HG03432 (cell line): ENCODE data around the gene UBN1.
"Not testable (repeated sequence)": the region's sequence is repeated elsewhere in the genome, so short reads cannot be mapped to it uniquely, and the experiment has no call there.

Source experiments
- ATAC-seq: cut with Tn5 transposase; IDR thresholded peaks from one replicate; pipeline ENCODE4 v1.9.1; 2021; ENCODE audit warnings: mild to moderate bottlenecking, moderate library complexity; ENCODE audit not compliant: unreplicated experiment

UBN1 gene

DNA sequence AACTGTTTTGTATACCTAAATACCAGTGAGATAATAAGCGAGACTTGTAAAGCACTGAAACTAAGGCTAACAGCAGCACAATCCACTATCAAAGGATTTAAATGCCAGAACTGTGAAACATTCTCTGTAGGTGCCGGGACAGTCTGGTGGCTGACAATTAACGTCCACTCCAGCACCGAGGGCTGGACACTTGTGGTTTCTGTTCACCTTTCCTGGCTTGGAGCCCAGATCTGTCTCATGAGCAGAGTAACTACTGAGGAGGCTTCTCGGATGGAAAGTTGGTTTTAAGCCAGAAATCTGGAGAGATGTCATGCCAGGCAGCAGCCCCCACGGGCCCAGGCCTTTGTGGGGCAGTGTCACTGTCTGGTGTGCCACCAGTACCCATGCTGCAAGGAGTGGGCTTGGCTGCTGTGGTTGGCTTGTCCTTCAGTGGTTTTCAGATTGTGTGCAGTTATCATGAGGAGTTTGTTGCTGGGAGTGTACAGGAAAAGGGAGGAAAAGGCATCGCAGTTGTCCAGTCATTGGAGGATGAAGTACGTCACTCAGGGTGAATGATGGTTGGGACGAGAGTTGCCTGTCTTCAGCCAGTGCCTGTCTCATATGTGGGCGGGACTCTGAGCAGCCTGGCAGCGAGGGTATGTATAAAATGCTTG lies 35.5 kb downstream of the UBN1 start:
- ATAC-seq, result no peak

DNA sequence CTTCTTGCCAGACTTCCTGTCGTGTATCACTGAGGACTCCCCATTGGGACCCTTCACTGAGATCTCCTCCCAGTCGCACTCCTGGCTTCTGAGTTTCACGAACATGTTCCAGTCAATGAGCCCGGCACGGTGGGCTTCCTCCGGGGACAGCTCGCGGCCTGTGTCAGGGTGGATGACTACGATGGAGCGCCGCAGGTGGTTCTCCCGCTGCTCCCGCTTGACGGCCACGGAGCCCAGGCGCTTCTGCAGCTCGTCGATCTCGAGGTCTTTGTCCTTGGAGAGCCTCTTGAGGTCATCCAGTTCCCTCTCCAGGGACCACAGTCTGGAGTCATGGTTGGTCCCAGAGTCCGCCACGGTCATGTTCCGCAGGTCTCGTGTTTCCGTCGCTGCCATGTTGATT lies 36.2 kb downstream of the UBN1 start:
- ATAC-seq, result no peak

DNA sequence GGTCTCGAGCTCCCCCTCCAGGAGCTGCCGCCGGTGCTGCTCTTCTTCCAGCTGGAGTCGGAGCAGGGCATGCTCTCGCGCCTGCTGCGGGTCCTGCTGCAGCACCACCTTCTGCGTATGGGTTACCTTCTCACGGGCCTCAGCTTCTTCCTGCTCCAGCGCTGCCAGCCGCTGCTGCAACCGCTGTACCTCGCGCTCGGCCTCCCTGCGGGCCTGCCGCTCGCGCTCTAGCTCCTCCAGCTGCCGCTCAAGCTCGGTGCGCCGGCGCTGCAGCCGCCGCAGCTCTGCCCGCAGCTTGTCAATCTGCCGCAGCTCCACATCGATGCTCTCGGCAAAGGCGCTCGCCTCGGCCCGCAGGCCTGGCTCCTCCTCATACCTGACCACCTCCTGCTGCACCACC lies 36.9 kb downstream of the UBN1 start:
- ATAC-seq, result no peak

DNA sequence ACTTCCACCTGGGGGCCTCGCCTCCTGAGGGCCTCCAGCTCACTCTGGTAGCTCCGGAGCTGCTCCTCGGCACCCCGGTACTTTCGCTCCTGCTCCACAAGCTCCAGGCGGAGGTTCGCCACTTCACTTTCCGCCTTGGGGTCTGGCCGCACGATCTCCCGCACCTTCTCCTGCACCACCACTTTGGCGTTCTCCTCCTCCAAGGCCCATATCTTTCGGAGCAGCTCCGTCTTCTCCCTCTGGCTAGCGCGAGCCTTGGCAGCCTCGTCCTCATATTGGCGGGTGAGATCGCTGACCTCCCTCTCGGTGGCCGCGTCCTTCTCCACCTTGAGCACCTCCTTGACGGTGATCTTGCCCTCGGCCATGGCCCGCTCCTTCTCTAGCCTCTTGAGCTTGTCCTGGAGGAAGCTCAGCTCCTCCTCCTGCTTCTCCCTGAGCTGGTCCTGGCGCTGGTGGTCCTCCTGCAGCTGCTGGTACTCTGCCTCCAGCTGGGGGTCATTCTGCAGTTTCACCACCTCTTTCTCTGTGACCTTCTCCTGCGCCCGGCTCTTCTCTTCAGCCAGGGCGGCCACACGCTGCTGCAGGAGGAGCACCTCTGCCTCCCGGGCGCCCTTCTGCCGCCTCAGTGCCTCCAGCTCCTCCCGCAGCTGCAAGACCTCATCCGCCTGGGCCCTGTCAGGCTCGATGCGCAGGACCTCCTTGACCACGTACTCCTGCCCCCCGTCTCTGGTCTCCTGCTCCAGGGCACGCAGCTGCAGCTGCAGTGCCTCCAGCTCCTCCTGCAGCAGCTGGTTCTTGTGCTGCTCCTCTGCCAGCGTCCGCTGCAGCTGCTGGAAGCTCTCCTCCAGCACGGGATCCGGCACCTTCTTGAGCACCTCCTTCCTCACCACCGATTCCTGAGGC lies 37.9 kb downstream of the UBN1 start:
- ATAC-seq, result no peak

DNA sequence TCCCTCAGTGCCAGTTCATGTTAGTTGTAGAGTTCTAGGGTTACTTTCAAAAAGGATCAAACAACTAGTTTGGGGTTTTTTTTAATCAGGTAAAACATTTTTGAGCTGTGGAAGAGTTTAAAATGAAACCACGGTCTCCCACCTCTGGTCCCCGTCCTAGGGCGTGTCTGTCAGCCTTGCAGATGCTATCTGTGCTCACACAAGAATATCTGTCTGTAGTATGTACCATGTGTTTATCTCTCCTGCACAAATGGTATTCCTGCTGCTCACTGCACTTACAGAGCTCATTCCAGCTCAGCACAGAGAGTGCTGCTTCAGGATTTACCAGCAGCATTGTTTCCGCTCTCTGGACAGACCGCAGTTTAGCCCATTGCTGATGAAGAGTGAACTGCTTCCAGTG lies 38.9 kb downstream of the UBN1 start:
- no peak for ATAC-seq

DNA sequence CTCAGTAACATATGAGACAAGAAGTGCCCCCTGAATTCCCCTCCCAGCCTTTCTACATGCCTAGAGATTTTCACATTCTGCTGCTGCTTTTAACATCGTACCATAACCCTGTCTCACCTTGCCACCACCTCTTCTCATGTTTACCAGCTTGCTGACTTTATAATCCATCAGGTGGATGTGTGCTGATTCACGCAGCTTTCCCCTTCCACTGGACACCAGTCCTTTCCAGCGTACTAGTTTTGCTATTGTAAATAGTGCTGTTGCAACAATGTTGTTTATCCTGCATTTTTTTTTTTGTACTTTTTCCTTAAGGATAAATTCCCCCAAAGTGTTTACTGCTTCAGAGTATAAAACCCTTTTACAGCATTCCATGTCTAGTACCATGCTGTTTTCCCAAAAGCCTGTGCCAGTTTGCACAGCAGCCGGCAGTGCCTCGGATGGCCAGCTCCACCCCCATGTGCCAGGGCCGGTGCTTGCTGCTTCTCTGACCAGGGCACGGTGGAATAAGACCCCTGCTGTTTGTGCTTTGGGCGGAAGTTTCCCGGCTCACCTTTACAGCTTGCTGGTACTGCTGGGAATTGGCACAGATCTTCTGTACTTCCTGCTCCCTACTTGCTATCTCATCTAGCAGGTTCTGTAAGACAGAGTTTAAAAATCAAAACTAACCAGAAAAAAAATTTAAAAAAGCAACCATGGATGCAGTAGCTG lies 41.3 kb downstream of the UBN1 start:
- ATAC-seq, result no peak

DNA sequence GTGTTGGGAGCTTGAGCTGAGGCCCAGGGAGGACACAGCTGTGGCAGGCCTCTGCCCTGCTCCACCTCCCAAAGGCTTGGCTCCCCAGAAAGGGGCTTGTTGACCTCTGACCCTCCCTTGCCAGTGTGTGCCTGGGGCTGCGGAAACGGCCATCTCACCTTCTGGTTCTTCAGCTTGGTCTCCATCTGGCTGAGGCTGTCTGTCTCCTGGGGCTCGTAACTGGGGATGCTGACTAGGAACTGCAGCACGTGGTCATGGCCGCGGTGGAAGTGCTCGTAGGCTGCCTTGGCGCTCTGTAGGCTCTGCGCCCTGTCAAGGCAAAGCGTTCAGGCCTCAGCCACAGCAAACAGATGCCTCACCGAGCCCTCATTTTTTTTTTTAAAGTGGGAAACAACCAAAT lies 42.7 kb downstream of the UBN1 start:
- ATAC-seq, result no peak

DNA sequence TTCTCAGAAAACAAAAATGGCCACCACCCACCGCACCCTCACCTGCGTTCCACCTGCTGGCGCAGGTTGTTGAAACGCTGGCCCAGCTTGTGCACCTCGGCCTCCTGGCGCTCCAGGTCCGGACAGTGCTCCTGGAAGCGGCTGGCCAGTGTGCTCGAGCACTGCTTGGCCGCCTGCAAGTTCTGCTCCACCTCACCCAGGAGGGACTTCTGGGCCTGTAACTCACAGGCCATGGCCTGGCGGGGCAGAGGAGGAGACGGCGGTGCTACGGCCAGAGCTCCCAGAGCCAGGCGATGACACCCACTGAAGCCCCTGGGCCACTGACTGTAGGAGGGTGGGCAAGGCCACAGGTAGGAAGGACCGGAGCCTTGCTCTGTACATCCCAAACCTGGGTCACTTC lies 43.4 kb downstream of the UBN1 start:
- no peak for ATAC-seq

DNA sequence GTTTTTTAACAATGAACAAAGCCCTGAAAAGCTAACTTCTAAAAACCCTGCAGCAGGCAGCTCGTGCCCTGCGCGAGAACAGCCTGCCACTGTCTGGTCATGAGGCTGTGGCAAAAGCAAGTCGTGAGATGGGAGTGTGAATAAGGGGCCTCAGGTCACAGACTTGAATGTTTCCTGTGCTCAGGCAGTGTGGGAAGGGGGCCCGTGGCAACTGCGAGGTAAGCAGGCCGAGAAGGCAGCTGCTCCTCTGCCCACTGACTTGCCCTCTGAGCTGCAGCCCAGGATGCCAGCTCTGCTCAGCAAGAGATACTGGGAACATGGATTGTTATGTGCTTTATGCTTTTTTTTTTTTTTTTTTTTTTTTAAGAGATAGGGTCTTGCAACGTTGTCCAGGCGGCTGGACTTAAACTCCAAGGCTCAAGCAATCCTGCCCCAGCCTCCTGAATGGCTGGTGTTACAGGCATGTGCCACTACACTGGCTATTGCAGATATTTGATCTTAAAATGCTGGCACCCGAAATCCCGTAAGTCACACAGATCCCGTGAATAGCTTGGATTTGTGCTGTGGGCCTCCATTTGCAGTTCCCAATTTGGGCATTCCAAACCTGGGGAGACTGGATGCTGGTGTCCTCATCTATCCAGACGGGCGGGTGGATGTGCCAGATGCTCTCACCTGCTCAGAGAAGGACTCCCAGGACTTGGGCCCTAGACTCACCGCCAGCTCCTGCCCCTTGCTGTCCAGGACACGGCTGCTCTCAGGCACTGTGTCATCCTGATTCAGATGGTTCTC lies 44.0 kb downstream of the UBN1 start:
- no peak for ATAC-seq

DNA sequence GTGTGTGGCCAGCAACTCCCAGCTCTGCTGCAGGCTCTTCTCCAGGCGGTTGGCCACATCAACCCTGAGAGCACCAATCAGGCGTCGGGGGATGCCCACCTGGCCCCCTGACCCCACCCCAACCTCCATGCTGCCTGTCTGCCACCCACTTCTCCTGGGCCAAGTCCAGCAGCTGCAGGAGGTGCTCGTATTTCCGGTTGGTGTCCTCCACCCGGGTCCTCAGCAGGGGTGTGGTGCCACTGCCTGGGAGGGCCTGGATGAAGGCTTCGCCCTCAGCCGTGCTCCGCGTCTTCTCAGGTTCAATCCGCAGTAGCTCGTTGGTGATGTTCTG lies 44.6 kb downstream of the UBN1 start:
- ATAC-seq, result no peak

DNA sequence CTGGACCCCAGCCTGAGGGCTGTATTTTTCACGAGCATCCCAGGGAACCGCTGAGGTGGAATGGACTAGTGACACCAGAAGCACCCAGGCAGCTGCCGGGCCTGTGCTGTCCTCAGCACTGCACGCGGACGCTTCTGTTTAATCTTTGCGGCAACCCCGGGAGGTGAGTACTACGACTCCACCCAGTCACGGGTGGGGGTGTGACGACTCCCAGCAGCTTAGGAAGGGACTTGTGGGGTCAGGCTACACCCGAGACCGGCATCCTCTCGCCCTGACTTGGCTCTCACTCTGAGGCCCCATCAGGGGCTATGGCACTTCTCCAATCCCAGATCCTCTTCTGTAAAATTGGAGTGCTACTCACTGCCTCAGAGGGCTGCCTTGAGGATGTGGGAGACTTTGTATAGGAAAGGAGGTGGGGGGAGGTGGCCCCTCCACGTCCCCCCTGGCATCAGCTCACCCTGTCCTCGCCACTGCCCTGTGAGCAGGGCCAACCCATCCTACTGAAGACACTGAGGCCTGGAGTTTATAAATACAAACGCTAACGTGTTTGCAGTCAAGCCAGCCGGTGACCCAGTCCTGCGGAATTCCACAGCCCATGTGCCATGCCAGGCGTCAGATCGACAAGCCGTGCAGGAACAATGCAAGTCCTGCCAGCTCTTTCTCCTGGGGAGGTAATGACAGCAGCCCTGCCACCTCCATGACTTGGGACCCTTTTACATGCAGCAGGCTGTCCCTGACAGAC lies 45.3 kb downstream of the UBN1 start:
- no peak for ATAC-seq

DNA sequence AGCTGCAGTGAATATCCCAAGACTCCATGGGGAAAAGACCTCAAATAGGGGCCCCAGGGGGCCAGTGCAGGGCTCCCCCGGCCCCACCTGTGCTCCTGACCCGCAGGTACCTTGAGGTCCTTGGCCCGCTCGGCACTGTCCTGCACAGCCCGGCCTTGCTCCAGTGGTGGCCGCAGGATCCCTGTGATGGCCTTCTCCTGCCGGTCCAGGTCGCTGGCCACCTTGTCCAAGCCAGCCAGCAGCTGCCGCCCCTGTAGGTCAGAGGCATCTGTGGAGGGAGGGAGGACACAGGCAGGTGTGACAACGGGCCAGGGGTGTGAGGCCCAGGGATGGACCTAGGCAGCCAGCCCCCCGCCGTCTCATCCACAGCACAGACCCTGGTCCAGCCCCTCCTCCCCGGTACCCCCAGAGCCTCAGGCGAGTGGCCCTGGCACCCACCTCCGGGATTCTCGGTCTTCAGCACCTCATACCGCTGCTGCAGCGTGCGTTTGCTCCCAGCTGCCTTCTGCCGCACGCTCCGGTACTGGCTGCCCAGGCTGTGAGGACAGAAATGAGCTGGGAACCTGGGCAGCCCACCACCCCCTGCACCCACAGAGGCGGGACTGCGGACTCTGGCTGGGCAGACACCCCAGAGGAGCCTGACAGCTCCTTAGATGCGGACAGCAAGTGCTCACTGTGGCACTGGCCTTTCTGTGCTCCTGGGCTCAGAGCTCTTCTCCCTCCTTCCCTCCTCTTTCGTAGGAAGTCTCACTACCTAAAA lies 46.0 kb downstream of the UBN1 start:
- no peak for ATAC-seq

DNA sequence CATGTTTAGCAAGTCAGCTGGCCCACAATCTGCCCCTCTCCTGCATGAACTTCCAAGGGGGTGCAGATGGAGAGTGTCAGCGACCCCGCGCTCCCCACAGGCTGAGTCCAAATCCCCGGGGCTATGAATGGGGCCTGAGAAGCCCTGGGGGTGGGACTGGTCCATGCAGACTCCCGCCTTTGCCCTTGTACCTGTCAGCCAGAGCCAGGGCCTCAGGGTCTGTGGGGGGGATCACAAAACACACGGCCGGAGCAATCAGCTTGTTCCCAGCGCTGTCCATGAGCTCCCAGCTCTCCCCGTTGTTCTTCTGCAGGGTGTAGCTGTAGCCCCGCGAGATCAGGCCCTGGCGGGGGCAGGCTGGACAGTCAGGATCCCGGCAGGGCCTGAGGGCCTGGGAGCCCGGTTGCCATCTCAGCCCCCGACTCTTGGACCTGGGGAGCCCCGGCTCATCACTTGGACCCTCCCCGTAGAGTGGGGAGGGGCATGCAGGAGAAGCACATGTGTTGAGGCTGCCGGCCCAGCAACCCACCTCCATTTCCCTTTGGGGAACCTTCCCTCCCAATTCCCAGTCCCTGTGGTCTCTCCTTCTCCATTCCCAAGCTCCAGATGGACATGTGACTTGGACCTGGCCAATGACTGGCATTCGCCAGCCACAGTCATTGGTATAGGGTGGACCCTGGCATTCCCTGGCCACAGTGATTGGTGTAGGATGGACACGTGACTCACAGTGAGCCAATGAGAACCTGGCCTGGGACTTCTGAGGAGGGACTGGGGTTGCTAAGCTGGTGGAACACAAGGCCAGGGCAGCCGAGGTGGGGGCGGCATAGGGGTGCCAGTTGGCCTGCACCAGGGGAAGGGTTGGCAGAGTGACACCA lies 47.2 kb downstream of the UBN1 start:
- no peak for ATAC-seq

DNA sequence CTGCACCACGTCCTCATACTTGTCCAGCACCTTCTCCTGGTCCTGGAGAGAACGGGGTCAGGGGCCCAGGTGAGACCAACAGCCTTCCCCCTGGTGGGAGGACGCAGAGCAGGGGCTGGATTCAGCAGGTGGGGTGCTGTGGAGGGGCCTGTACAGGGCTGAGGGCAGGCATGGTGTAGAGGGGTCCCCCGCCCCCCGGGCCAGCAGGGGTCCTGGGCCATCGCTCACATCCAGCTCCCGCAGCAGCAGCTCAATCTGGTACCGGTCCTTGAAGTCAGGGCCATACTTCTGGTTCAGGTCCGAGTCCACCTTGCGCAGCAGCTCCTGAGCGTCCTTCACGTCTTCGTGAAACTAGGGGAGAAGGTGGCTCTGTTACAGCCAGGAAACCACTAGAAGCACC lies 48.1 kb downstream of the UBN1 start:
- no peak for ATAC-seq

DNA sequence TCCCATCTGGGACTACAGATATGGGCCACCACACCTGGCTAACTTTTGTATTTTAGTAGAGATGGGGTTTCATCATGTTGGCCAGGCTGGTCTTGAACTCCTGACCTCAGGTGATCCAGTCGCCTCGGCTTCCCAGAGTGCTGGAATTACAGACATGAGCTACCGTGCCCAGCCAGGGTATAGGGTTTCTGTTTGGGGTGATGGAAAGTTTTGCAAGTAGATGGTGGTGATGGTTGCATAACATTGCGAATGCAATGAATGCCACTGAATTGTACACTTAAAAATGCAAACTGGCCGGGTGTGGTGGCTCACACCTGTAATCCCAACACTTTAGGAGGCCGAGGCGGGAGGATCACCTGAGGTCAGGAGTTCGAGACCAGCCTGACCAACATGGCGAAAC lies 49.5 kb downstream of the UBN1 start:
- ATAC-seq, result not testable (repeated sequence)

DNA sequence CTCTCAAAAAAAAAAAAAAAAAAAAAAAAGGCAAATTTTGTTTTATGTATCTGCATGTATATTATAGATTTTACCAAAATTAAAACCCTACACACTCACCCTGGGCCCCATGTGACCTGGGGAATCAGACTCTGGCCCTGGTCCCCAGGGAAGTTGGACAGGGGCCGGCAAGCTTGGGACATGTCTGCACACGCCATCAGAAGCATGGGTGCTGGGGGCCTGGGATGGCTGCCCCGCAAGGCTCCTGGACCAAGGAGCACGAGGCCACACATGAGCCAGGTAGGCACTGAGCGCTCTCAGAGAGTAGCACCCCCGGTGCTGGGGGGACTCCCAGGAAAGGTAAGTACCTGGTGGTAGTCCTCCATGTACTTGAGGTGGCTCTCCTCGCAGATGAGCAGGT lies 50.0 kb downstream of the UBN1 start:
- ATAC-seq, result no peak

DNA sequence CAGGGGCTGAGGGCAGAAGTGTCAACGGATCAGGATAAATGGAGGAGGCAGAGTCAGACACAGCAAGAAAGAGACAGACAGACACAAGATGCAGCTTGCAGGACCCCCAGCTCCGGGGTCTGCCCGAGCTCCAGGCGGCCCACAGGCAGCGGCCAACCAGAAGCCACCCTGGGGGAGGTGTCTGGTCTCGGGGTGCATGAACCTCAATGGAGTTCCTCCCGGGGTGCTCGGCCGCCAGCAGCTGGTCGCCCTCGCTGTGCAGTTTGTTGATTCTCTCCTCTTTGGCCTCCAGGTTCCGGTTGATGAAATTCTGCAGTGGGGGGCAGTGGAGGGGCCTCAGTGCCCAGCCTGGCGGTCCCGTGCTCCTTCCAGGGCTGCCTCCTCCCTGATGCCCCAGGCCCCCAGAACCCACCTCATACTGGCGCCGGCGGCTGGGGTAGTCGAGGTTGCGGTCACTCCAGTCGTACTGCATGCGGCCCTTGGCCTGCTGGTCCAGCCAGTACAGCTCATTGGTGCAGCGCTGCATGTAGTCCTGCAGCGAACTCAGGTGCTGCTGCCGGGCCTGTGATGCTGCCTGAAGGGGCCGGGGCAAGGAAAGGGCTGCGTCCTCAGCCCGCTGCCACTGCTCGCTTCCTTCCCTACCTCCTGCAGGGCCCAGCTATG lies 51.7 kb downstream of the UBN1 start:
- no peak for ATAC-seq

DNA sequence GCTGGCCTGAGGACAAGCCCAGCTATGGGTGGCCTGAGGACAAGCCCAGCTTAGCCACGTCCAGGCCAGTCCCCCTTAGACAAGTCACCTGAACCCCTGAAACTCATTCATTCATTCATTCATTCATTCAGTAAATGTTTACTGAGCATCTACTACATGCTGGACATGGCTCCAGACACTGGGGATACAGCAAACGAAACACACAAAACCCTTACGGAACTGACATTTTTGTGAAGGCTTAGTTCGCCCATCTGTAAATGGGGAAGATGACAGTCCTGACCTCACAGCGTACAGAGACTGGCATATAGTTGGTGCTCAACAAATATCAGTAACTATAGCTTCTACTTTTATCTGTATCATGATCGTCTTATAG lies 52.2 kb downstream of the UBN1 start:
- no peak for ATAC-seq
